ENCODE results near the gene MANEA.
A peak's percentile ranks its signal among the peaks of the same experiment; 100 is the strongest.

Gene MANEA

DNA sequence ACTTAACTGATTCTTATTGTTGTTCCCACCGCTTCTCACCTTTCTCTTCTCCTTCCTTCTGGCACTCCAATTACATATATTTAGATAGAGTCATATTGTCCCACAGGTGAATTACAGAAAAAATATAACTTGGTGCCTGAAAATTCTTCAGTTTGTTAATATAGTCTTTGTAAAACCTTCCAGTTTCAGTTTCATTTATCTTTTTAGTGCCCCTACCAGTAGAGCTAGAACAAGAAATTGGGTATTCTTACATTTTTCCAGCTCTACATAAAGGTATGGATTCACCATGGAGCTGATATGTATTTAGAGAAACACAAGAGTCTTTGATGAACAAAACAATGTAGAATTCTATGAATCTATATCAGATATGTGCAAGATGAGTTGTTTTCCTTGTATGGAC is 10.7 kb downstream of the MANEA start:
- no peak for DNase-seq (ENCODE audit: low spot score)

GRCh38 chr6:95589067-95589466 is 11.7 kb downstream of the MANEA start:
- no peak for DNase-seq (ENCODE audit: low spot score)

- no peak for DNase-seq (ENCODE audit: low spot score)
These were observed 12.7 kb downstream of the MANEA start for GRCh38 chr6:95589826-95590570.

- no peak for DNase-seq (ENCODE audit: low spot score)
These were observed 15.7 kb downstream of the MANEA start for GRCh38 chr6:95593025-95593424.

GRCh38 chr6:95596021-95596420 is 18.7 kb downstream of the MANEA start:
- no peak for DNase-seq (ENCODE audit: low spot score)

- no peak for DNase-seq (ENCODE audit: low spot score)
These were observed 22.4 kb downstream of the MANEA start for GRCh38 chr6:95599706-95600105.

- DNase-seq (ENCODE audit: low spot score), result peak; percentile 75
These were observed 23.8 kb downstream of the MANEA start for GRCh38 chr6:95601133-95601532.

DNA sequence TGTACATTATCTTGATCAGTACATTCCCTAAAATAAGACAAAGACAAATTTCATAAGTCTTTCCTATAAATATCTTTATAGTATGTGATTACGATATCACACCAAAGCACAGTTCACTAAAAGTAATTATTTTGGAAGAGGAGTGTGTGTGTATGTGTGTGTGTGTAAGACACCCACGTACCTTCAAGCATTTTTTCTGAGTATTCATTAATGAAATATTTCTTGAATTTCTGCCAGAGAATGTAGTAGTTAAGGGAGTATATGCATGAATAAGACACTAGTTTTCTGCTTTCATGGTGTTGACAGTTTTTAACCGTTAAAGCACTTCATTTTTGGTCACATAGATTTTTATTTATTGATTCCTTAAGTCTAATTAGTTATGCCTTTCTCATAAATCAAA is 36.8 kb downstream of the MANEA start:
- DNase-seq (ENCODE audit: low spot score), result no peak

GRCh38 chr6:95629551-95629950 is 52.2 kb downstream of the MANEA start:
- DNase-seq (ENCODE audit: low spot score), result no peak

DNA sequence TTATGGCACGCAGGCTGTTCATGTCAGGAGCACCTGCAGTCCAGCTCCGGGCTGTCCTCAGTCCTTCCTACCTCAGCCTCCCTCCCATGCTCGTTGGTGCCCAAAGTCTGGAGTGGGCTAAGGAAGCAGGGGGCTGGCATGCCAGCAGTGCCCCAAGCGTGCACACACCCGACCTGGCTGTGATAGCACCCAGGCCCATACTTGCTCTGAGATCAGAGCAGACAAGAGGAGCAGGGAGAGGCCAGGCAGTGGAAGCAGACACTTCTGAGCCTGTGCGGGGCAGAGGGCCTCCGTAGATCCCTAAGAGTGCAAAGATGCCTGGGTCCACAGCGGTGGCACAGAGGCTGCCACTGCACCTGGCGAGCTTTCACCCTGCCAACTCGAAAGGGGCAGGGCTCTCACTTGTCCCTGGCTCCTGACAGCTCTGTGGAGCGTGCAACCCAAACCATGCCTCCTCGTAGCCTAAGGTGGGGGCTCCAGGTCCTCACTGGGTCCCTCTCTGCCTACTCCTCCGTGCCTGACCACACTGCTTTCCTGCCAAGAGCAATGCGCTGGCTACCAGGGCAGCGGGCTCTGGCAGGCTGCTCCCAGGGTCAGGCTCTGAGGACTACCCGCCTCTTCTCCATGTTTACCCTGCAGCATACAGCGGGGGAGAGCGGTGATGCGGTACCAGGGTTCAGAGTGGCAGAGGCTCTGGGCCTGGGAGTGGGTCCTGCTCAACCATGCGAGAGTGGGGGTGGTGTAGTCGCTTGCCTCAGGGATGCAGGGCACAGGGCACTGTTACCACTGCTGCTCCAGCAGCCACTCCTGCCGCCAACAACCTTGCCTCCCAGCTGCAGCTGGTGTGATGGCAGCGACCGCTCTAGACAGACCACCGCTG is 59.5 kb downstream of the MANEA start:
- no peak for DNase-seq (ENCODE audit: low spot score)

GRCh38 chr6:95648636-95649035 is 71.3 kb downstream of the MANEA start:
- DNase-seq (ENCODE audit: low spot score), result no peak

DNA sequence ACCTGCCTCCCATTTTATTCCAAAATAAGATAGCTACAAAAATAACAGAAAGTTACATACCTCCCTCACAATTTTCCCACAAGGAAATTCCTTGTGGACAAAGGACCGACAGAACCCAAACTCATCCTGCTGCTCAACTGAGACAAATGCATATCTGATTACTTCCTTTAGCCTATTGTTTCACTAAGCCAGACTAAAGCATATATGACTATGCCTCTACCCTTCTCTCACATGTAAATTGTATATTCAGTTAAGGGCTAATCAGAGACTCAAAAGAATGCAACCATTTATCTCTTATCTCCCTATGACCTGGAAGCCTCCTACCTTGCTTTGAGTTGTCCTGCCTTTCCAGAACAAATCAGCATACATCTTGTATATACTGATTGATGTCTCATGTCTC is 72.1 kb downstream of the MANEA start:
- no peak for DNase-seq (ENCODE audit: low spot score)

- no peak for DNase-seq (ENCODE audit: low spot score)
These were observed 76.8 kb downstream of the MANEA start for GRCh38 chr6:95654176-95654575.

- DNase-seq (ENCODE audit: low spot score), result no peak
These were observed 81.6 kb downstream of the MANEA start for GRCh38 chr6:95658886-95659285.

All from kidney capillary endothelial cell (primary cell).